ENCODE measurements around the gene PER3. TPM values are rescaled to one million over a fixed set of nuclear protein-coding genes. Genes with fewer than 3 reads are reported as not detected.

The PER3 gene
- total RNA-seq, 1 experiment from 2014 or later = 3.8 TPM

DNA sequence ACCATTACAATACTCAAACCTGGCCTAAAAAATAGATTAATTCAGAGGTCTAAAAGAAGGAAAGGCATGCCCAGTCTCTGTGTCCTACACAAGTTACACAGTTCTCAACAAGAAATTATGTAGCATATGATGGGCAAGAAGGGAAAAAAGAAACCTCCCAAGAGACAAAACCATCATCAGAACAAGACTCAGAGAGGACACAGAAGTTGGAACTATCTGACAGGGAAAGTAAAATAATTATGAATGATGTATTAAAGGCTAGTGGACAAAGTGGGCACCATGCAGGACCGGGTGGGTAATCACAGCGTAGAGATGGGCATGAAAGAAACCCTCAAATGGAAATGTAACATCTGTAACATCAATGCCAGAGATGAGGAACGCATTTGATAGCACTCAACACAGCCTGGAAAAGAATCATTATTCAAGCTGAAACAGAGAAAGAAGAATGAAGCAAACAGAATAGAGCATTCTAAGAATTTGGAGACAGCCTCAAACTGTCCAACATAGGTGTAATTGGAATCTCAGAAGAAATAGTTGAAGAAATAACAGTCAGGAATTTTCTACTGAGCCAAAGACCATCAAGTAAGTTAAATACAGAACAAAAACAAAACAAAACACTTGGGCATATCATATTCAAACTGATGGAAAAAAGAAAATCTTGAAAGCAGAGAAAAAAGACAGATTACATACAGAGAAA is 29.7 kb downstream of the PER3 start:
- TF ChIP-seq, protein P1, sequence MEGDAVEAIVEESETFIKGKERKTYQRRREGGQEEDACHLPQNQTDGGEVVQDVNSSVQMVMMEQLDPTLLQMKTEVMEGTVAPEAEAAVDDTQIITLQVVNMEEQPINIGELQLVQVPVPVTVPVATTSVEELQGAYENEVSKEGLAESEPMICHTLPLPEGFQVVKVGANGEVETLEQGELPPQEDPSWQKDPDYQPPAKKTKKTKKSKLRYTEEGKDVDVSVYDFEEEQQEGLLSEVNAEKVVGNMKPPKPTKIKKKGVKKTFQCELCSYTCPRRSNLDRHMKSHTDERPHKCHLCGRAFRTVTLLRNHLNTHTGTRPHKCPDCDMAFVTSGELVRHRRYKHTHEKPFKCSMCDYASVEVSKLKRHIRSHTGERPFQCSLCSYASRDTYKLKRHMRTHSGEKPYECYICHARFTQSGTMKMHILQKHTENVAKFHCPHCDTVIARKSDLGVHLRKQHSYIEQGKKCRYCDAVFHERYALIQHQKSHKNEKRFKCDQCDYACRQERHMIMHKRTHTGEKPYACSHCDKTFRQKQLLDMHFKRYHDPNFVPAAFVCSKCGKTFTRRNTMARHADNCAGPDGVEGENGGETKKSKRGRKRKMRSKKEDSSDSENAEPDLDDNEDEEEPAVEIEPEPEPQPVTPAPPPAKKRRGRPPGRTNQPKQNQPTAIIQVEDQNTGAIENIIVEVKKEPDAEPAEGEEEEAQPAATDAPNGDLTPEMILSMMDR (IDR thresholded peaks at IDR 0.05; ENCODE audit: unreplicated experiment) = no peak
- H3K4me3 Mint-ChIP-seq (ENCODE audit: low read depth, unreplicated experiment) = no peak overlapping the region
- H3K9me3 Mint-ChIP-seq (ENCODE audit: low read depth, unreplicated experiment) = peaks cover 6% of the 10 kb centered on the region
- DNase-seq = no peak
- CTCF ChIA-PET = no interaction called here
- H3K36me3 Mint-ChIP-seq (ENCODE audit: insufficient read depth, unreplicated experiment) = peaks cover 3% of the 10 kb centered on the region
- H3K4me1 Mint-ChIP-seq (ENCODE audit: low read depth, unreplicated experiment) = no peaks in the 10 kb centered on the region
- no peaks in the 10 kb centered on the region for H3K27me3 Mint-ChIP-seq (ENCODE audit: unreplicated experiment)
- no TSS peak for BruUV-seq (replicated peaks)
- intact Hi-C loops (cut with micrococcal nuclease; ENCODE audit: unreplicated experiment) = no loop called here
- H3K27ac Mint-ChIP-seq (ENCODE audit: unreplicated experiment) = no peak overlapping the region

DNA sequence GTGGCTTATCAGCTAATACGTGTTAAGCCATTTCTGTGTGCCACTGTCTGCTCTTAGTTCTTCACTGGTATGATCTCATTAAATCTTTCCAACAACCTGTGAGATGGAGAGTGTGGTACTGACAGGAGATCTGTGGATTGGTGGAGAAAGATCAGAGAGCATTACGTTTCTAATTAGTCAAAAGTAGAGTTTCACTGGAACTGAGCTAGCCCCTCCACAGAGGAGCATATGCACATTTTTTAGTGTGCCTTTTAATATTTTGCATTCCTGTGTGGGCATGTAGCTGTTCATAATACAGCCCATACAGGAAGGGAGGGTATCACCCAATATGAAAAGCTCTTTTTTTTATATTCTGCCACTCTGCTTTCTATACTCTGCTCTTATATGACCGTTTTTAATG is 37.2 kb downstream of the PER3 start:
- Mint-ChIP-seq H3K4me3 (ENCODE audit: low read depth, unreplicated experiment) (no peak overlapping the region), H3K4me1 (ENCODE audit: low read depth, unreplicated experiment) (no peaks in the 10 kb centered on the region), H3K27ac (ENCODE audit: unreplicated experiment) (no peak overlapping the region), H3K36me3 (ENCODE audit: insufficient read depth, unreplicated experiment) (no peaks in the 10 kb centered on the region), H3K9me3 (ENCODE audit: low read depth, unreplicated experiment) (no peaks in the 10 kb centered on the region), H3K27me3 (ENCODE audit: unreplicated experiment) (no peaks in the 10 kb centered on the region)
- TF ChIP-seq, protein P1 (IDR thresholded peaks at IDR 0.05; ENCODE audit: unreplicated experiment) = no peak
- CTCF ChIA-PET = no interaction called here
- intact Hi-C loops (cut with micrococcal nuclease; ENCODE audit: unreplicated experiment) = no loop called here
- DNase-seq = no peak
- BruUV-seq (replicated peaks) = no TSS peak

DNA sequence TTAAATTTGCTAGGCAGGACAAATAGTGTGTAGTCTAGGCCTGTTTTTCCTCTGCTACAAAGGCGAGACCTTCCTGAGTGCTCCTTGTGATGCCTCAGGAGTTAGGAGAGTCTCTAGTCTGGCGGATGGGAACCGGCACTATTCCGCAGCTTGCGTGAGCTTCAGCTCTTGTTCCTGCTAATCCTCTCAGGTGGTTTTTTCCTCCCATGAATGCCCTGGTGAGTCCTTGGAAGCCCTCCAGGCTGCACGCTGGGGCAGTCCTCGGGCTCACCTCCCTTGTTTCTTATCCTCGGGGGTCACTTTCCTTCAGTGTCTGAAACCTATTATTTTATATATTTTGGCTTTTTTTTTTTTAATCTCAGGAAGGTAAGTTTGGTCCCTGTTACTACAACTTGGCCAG is 40.6 kb downstream of the PER3 start:
- CTCF ChIA-PET = no interaction called here
- Mint-ChIP-seq H3K9me3 (ENCODE audit: low read depth, unreplicated experiment) (no peaks in the 10 kb centered on the region), H3K36me3 (ENCODE audit: insufficient read depth, unreplicated experiment) (no peaks in the 10 kb centered on the region), H3K4me1 (ENCODE audit: low read depth, unreplicated experiment) (no peaks in the 10 kb centered on the region), H3K4me3 (ENCODE audit: low read depth, unreplicated experiment) (no peak overlapping the region), H3K27ac (ENCODE audit: unreplicated experiment) (no peak overlapping the region), H3K27me3 (ENCODE audit: unreplicated experiment) (no peaks in the 10 kb centered on the region)
- TF ChIP-seq, protein P1 (IDR thresholded peaks at IDR 0.05; ENCODE audit: unreplicated experiment) = no peak
- BruUV-seq (replicated peaks) = no TSS peak
- intact Hi-C loops (cut with micrococcal nuclease; ENCODE audit: unreplicated experiment) = no loop called here
- DNase-seq = no peak

DNA sequence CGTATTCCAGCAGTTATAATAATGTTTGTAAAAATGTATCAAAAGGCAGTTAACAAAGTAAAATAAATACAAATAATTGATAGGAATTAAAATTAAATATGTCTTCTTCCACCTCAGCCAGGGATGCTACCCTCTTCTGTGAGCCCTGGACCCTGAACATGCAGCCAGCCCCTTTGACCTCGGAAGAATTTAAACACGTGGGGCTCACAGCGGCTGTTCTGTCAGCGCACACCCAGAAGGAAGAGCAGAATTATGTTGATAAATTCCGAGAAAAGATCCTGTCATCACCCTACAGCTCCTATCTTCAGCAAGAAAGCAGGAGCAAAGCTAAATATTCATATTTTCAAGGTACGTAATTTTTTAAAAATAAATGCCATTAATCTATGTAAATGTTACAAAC is 42.3 kb downstream of the PER3 start:
- H3K36me3 Mint-ChIP-seq (ENCODE audit: insufficient read depth, unreplicated experiment) = no peaks in the 10 kb centered on the region
- no peak overlapping the region for H3K27ac Mint-ChIP-seq (ENCODE audit: unreplicated experiment)
- intact Hi-C loops (cut with micrococcal nuclease; ENCODE audit: unreplicated experiment) = no loop called here
- BruUV-seq (replicated peaks) = no TSS peak
- TF ChIP-seq, protein P1 (IDR thresholded peaks at IDR 0.05; ENCODE audit: unreplicated experiment) = no peak
- no peak for DNase-seq
- H3K27me3 Mint-ChIP-seq (ENCODE audit: unreplicated experiment) = no peaks in the 10 kb centered on the region
- H3K4me1 Mint-ChIP-seq (ENCODE audit: low read depth, unreplicated experiment) = no peaks in the 10 kb centered on the region
- no peaks in the 10 kb centered on the region for H3K9me3 Mint-ChIP-seq (ENCODE audit: low read depth, unreplicated experiment)
- no peak overlapping the region for H3K4me3 Mint-ChIP-seq (ENCODE audit: low read depth, unreplicated experiment)
- CTCF ChIA-PET = no interaction called here

Data from Calu3 (cell line).